Stimulated activated CD8-positive, alpha-beta memory T cell treated with anti-CD3 and anti-CD28 coated beads, Interleukin-12 subunit alpha, Interleukin-12 subunit beta, amount 100 ng/mL, for 24 hours (primary cell): ENCODE results near the gene TMEM26.

ENCODE experiments used
- DNase-seq: peaks from one replicate; pipeline ENCODE4 v3.0.0-alpha.2; 2020; ENCODE audit errors: extremely low read depth

TMEM26 gene

GRCh38 chr10:61460835-61461234, 7.7 kb upstream of the TMEM26 start:
- DNase-seq = no peak

GRCh38 chr10:61458031-61458430, 4.8 kb upstream of the TMEM26 start:
- DNase-seq = no peak

DNA sequence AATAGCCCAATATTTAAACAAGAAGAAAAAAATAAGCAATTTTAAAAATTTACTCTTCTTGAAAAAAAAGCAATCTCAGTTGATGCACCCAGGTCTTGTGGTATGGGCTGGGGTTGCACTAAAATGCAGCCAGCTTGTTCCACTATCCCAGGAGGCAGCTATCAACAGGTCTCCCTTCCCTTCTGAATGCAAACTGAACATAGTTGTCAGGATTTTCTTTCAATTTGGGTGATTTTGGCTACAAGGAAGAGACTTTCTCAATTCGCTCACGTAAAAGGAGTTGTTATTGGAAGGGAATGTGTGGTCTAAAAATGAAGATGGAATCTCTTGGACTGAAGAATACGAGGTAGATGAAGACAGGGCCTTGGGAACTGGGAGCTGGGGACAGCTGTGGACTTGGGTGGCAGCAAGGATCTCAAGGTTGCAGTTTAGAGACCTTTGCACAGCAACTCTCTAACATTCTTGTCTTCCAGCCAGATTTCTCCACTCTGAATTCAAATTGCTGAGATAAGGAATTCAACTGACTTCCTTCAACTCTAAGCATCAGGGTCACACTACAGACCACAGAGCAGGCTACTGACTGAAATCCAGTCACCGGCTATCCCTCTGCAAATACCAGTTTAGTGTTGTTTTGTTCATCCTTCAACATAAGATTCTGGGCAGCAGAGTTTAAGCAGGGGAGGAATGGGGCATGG, 3.1 kb upstream of the TMEM26 start:
- DNase-seq = no peak

- DNase-seq = no peak
Measured at GRCh38 chr10:61455656-61456055, 2.5 kb upstream of the TMEM26 start.

- DNase-seq = no peak
Measured at GRCh38 chr10:61454541-61454940, 1.4 kb upstream of the TMEM26 start.

DNA sequence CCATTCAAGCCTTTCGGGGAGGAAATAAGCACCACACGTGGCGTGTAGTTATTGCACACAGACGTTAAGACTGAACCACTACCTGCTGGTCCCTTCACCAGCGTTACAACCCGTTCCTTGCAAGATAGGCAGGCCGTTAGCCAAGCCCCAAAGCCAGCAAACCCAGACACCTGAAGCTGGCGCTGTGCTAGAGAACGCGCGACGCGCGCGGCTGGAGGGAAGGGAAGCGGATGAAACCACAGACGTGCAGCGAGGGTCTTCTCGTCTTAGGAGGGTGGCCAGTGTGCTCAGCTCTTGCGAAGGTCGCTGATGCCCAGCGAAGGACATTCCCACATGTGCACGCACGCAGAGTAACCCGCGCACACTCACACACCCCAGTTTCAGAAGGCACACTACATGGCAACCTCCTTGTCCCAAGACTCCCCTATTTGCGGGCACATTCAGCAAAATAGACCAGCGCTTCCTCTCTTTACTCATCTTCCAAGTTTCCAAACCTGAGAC, 980 bp downstream of the TMEM26 start:
- no peak for DNase-seq

DNA sequence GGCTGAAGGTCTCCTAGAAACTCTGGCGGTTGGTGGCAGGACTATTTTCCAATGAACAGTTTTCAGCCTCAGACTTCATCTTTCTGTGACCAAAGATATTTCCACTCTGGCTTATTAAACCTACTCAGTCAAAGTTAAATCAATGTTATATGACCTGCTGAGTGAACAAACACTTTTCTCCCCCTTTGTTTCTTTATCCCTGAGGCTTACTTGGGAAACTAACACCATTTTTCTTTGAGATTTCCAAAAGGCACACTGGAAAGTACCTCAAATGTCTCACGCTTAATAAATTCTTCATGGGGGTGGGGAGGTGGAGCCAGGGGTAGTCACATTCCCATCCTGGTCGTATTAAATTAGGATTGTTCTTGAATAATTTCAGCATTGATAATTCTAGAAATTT, 1.8 kb downstream of the TMEM26 start:
- no peak for DNase-seq

GRCh38 chr10:61448841-61449600, 4.2 kb downstream of the TMEM26 start:
- no peak for DNase-seq

DNA sequence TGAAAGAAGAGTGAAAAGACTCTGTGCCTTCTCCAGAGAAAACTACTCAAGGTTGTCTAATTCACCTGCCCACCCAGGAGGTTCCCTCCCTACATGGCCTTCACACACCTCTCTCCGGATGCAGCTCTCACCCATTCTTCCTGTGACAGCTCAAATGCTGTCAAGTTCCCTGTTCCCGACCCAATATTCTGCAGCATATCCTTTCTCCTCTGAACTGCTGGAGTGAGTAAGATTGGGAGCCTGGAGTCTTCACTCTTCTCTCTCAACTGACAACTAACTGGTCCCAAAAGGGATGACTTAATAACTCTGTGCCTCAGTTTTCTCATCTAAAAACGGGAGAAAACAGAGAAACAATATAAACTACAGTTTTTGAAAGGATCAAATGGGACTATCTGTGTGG, 5.1 kb downstream of the TMEM26 start:
- no peak for DNase-seq

DNA sequence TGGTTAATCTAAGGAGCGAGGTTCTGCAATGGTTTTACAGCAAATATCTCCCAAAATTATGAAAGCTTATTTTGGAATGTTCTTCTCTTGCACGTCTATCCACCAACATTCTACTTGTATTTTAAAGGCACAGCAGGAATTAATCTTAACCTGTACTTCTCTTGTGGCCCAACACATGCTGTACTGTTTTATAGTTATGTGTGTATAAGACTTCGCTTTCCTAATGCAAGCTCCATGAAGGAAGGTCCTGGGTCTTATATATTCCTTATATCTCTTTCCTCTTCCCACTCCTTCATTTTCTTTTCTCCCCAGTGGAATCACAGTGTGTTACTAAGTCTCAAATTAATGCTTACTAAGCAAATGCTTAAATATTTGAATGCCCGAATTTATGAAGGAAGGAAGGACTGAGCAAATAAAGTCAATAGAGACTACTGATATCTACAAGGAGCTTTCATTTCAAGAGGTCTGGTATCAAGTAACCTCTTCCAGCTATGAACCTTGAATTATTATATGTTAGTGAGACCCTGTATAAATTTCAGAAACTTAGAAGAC, 14.0 kb downstream of the TMEM26 start:
- DNase-seq = no peak

DNA sequence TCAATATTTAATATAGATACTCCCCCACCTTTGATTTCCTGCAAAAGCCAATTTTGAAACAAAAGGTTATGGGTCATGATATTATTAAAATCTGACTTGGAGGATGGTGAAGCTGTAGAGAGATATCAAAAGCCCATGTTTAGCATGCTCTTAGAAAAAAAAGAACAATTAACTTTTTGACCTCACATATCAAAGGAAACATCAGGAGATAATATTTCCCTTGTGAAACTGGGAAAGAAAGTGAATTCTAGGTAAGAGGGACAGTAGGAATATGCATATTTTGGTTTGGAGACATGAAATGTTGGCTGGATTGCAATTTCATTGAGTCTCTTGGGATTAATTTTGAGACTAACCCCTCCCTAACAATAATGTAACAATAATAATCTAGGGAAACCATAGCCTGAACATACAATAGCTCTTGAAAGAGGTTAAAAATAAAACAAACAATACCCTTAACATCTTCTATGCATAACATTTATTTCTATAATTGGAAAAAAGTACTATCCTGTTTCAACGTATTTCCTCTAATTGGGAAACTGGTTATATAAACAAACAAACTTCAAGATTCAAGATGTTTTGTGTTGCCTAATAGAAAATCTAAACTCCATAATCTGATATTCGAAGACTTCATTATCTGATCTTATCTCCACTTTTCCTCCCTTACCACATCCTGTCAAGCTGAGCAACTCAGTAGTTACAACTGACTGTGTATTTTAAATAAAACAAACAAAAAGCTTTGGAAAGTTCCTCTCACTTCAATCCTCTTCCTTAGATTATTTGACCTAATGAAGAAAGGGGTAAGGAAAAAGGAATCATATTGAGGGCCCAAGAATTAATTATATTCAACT, 14.8 kb downstream of the TMEM26 start:
- no peak for DNase-seq

DNA sequence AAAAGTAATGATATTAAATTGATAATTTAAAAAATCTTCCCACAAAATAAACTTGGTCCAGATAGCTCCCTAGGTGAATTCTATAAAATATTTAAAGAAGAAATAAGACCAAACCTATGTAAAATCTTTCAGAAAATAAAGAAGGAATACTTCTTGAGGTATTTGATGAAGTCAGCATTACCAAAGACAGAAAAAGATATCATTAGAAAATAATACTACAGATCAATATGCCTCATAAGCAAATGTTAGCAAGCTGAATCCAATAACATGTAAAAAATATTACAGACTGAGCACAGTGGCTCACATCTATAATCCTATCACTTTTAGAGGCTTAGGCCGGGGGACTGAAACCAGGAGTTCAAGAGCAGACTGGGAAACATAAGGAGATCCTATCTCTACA, 30.0 kb downstream of the TMEM26 start:
- no peak for DNase-seq

GRCh38 chr10:61417661-61418060, 35.5 kb downstream of the TMEM26 start:
- DNase-seq = no peak

DNA sequence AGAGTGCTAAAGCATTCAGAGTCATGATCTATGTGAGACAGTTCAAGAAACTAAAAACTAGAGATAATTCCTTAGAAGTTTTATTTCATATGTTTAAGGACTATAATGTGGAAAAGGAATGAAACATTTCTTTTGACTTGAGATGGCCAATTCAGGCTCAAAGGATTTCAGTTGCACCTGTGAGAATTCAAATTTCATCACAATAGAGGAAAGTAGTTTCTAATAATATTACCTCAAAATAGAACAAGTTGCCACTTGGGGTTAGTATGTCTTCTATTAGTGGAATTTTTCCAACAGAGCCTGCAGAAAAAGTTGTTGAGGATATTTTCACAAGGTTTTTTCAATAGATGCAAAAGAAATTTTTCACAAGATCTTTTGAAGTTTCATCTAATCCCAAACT, 37.4 kb downstream of the TMEM26 start:
- DNase-seq = no peak

DNA sequence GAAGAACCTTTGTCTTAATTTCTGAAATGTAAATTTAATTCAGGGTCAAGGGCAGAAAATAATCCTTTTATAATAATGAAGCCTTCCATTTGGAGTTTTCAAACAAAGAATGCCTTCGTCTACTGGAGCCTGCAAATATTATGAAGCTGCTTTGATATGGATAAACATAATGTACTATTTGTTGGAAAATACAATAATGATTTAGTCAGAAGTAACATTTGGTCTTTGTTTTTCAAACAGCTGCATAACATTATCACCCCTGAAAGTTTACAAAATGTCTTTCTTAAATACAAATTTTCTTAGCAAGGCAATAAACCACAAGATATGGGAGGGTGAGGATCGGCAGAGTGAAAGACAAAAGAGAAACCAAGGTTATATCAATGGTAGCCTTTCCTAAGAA, 41.5 kb downstream of the TMEM26 start:
- no peak for DNase-seq

- no peak for DNase-seq
Measured at GRCh38 chr10:61410353-61411070, 42.7 kb downstream of the TMEM26 start.

GRCh38 chr10:61409157-61409556, 44.0 kb downstream of the TMEM26 start:
- no peak for DNase-seq

DNA sequence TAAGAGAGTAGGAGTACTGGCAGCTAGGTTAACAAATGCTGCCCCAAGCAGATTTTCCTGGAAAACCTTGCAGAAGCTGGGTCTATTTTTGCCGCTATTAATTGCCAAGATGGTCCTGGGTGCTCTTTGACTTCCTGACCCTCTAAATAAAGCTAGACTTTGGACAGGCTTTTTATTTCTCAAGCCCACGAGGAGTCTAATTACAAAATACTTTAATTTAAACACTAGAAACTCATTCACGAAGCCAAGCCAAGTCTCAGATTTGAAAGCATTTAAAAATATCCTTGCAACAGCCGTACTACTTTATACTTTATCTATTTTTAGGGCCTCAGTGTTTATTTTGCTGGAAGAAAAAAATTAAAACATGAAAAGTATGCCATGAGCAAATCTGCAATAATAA, 45.1 kb downstream of the TMEM26 start:
- DNase-seq = no peak

DNA sequence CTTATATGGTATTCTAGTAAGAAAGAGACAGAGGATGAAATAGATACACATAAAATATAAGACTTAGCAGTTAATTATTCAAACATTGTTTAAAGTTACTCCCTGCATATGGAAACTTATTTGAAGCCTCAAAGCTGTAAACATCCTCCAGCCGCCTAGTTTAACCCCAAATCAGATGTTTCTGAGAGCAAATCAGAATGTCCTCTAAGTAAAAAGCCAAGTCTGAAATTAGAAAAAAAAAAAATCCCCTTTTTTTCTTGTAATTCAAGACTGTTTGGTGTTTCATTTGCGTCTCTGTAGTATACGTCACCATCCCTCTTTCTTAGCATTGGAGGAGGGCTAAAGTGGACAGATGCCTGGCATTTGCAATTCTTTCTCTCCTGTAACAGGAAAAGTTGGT, 46.4 kb downstream of the TMEM26 start:
- DNase-seq = no peak

DNA sequence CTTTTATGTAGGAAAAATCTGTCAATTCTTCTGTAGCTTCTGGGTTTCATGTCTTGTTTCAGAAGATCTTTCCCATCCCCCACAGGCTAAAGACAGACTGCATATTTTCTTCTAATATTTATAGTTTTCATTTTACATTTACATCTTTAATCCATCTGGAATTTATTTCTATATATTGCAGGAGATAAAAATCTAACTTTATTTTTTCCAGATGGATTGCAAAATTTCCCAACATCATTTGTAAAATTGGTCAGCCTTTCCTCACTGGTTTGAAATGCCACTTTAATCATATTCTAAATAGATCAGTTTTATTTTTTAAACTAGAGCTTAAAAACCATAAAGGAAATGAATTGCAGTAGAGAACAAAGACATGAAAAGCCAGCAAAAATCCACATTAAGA, 46.9 kb downstream of the TMEM26 start:
- DNase-seq = no peak

DNA sequence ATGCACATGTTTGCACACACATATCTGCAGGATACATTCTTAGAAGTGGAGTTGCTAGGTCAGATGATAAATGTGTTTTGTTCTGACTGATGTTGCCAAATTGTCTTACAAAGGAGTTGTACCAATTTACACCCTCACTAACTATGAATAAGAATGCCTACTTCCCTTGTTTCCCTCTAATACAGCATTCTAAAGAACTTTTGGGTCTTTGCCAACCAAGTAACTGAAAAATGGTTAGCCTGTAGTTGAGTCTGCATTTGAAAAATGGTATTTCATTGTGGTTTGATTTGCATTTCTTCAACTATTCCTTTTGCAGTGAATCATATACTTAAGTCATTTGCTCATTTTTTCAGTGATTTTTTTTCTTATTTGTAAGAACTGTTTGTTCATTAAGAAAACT, 48.4 kb downstream of the TMEM26 start:
- DNase-seq = no peak

GRCh38 chr10:61400524-61400923, 52.7 kb downstream of the TMEM26 start:
- DNase-seq = no peak
